ENCODE measurements around the gene RALGPS1.
A peak's percentile ranks its signal among the peaks of the same experiment; 100 is the strongest.

The RALGPS1 gene

DNA sequence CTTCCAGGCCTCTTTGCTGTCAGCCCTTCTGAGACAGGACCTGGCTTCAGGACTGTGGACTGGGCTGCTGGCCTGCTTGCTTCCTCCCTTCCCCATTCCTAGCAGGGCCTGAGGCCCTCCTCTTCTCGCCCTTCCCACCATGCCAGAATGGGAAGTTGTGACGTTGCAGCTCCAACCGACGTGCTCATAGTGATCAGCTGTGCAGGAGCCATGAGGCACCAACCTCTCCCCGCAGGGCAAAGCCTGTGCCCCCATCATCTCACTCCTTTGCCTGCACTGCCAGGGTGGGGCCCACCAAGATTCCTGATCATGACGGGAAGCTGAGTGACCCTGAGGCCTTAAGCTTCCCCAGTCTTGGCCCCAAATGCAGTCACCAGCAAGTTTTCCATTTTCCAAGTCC, 304.9 kb downstream of the RALGPS1 start:
- no peak for DNase-seq (ENCODE audit: low read depth in 1 of 2, low spot score in 1 of 2)

- no peak for DNase-seq (ENCODE audit: low read depth in 1 of 2, low spot score in 1 of 2)
Measured at GRCh38 chr9:127221695-127222094, 307.1 kb downstream of the RALGPS1 start.

- no peak for DNase-seq (ENCODE audit: low read depth in 1 of 2, low spot score in 1 of 2)
Measured at GRCh38 chr9:127222388-127223095, 308.0 kb downstream of the RALGPS1 start.

GRCh38 chr9:127223266-127223665, 308.7 kb downstream of the RALGPS1 start:
- DNase-seq (ENCODE audit: low read depth in 1 of 2, low spot score in 1 of 2): no peak

DNA sequence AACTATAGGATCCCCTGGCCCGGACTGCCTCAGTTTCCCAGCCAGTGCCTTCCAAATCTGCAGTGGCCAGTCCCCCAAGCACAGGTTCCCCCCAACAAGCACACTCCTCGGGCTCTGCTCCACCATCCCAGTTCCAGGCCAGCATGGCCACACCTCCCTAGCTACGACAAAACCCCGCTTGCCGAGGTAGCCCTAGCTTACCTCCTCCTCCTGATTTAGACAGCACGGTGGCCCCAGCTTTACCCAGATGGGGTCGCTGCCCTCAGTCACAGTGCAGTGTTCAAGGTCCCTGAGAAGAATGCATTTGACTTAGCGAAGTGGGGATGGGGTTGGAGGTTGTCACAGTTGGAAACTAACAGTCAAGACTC, 309.2 kb downstream of the RALGPS1 start:
- no peak for DNase-seq (ENCODE audit: low read depth in 1 of 2, low spot score in 1 of 2)

DNA sequence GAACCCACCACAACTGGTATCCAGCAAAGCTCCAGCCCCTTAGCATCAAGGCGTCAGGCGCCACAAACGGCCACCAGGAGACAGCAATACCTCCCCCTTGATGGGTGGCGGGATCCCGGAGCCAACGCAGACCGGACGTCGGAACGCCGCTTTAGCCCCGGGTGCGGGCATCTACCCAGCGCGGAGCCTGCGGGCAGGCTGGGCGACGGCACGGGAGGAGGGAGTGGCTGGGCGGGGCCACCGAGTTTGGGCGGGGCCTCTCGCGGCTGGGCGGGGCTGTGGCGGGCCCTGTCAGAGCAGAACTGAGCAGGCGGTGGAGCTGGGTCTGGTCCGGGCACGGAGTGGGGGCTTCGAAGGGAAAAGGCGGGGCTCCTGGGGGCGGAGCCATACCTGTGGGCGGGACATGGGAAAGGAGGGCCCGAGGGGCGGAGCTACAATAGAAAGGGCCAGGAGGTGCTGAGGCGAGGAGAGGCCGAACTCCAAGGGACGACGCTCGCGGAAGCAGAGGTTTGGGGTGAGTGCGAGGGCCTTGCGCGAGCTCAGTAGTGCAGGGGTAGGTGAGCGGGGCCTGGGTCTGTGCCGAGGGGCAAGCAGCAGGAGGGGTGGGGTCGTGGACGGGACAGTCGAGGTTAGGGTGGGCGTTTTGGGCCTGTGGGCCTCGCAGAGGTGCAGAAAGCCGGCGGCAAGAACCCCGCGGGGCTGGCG, 309.7 kb downstream of the RALGPS1 start:
- peak; percentile 75 to 79 for DNase-seq (ENCODE audit: low read depth in 1 of 2, low spot score in 1 of 2)

GRCh38 chr9:127224883-127225739, 310.5 kb downstream of the RALGPS1 start:
- DNase-seq (ENCODE audit: low read depth in 1 of 2, low spot score in 1 of 2): peak; percentile 81 to 86

DNA sequence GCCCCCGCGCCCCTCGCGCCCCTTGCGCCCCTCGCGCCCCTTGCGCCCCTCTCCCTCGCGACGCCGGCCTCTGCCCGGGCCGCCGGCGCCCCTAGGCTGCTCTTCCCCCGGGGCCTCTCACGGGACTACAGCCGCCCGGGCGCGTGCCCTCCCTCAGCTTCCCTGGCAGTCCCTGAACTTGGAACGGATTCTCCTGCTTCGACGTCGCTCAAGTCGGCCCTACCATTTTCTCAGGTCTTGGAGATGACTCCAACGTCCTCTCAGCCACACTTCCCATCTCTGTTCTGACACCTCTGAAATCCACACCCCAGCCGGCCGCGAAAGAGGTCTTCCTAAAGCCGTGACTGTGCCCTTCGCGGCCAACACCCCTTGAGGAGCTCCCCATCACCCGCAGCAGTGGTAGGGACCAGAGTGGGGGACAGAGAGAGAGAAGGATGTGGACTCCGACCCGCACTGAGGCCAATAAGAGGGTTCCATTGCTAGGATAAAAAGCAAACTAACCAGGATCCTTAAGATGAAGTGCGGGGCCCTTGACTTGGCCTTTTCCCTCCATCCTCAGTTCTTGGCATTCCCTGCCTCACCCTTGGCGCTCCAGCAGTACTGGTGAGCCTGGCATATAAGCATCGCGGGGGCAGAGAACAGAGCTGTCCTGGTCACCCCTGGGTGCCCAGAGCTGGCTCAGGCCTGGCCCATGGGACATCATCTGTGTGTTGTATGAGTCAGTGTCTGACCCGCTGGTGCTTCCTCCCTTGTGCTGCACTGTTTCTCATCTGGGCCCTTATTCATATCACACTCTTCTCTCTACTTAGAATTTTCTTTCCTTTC, 311.4 kb downstream of the RALGPS1 start:
- DNase-seq (ENCODE audit: low read depth in 1 of 2, low spot score in 1 of 2): no peak

DNA sequence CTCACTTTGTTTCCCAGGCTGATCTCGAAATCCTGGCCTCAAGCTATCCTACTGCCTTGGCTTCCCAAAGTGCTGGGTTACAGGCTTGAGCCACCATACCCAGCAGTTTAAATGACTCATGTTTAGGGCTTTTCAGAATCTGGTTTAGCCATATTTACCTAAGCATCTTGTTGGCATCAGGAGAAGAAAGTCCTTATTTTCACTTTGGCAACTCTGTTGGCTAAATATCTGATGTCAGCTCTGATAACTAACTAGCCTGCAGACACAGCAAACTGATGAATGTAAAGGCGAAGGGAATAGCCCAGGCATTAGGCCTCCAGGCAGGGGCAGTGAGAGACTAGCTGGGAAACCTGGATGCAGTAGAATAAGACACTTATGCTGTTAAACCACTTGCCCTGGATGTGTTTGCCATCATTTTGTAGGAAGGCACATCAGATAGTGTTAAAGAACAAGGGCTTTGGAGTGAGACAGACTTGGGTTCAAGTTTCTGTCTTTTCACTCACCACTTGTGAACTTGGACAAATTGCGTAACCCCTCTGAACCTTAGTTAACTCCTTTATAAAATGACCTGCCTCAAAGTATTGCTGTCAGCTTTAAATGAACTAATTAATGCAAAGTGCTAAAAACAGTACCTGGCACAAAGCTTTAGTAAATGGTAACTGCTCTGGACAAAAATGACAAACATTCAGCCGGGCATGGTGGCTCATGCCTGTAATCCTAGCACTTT, 315.3 kb downstream of the RALGPS1 start:
- DNase-seq (ENCODE audit: low read depth in 1 of 2, low spot score in 1 of 2): no peak

GRCh38 chr9:127231666-127232065, 317.1 kb downstream of the RALGPS1 start:
- DNase-seq (ENCODE audit: low read depth in 1 of 2, low spot score in 1 of 2): no peak

DNA sequence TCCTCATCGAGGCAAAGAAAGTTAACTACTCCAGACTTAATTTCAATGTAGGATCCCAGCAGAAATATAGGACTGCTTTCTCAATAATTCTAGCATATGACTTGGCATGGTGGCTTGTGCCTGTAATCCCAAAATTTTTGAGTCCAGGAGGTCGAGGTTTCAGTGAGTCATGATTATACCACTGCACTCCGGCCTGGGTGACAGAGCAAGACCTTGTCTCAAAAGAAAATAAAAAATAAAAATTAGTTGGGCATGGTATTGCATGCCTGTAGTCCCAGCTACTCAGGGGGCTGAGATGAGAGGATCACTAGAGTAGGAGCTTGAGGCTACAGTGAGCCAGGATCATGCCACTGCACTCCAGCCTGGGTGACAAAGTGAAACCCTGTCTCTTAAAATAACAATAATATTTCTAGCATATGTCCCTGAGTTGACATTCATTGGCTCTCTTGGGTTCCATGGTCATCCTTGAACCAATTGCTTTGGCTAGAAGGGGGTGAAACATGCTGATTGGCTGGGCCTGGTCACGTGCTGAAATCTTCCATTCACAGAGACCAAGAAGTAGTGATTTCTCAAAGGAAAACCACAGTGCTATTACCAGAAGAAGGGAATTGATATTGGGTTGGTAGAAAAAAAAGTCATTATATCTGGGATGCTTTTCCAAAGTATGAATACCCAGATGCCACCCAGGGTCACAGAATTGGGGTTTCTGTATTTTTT, 318.4 kb downstream of the RALGPS1 start:
- no peak for DNase-seq (ENCODE audit: low read depth in 1 of 2, low spot score in 1 of 2)

DNA sequence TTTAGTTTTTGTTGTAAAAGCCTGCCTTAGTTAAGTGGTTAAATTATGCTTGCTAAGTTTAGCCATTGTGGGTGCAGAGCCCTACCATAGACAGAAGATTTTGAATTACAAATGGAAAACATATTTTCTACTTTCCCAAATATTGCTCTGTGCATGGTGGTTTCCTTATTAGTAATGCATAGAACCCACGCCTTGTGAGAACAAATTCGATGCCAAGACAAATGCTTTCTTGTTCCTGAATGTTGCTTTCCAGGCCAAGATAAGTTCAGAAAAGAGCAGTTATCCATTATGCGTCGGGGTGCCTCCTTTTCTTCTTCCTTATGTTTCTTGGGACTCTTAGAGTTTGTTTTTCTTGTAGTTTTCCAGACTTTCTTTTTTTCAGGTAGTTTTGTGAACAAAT, 319.0 kb downstream of the RALGPS1 start:
- no peak for DNase-seq (ENCODE audit: low read depth in 1 of 2, low spot score in 1 of 2)

DNA sequence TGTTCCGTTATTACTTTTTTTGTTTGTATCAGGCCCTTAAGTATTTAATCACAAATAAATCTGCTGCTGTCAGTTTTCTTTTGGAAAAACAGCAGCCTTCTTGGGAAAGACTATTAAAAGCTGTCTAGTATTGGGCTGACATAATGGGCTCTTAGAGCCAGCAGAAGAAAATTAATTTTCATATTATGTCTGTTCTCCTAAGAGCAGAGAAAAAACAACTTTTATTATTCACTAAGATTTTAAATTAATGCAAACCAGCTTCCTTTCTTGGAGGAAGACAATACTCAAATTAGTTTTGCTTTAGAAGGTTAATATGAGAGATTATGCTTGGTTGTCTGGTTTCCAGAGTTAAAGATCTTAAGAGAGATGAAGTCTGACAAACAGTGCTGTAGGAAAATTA, 319.4 kb downstream of the RALGPS1 start:
- DNase-seq (ENCODE audit: low read depth in 1 of 2, low spot score in 1 of 2): no peak

- DNase-seq (ENCODE audit: low read depth in 1 of 2, low spot score in 1 of 2): no peak
Measured at GRCh38 chr9:127237801-127238200, 323.2 kb downstream of the RALGPS1 start.

- no peak for DNase-seq (ENCODE audit: low read depth in 1 of 2, low spot score in 1 of 2)
Measured at GRCh38 chr9:127241354-127241753, 326.8 kb downstream of the RALGPS1 start.

GRCh38 chr9:127244609-127245601, 330.3 kb downstream of the RALGPS1 start:
- peak; percentile 86 to 95 for DNase-seq (ENCODE audit: low read depth in 1 of 2, low spot score in 1 of 2)

DNA sequence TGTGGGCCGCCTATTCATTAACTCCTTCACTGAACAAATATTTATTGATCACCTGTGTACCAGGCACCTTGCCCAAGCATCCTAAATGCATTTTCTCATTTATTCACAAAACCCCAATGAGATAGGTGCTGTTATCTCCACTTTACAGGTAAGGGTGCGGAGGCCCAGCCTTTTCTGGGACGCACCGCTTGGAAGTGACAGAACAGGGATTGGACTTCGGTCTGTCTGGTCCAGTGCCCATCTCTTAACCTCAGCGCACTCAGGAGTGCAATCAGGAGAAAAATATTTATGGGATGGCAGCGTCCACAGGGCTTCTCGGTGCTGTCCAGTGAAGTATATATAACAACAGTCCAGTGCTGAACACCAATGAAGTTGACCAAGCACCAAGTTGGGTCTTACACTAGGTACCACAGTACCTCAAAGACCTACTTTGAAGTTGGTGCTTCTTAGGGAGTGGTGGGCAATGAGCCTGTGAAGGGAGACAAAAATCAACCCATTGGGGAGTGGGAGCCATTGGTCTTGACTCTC, 331.1 kb downstream of the RALGPS1 start:
- no peak for DNase-seq (ENCODE audit: low read depth in 1 of 2, low spot score in 1 of 2)

DNA sequence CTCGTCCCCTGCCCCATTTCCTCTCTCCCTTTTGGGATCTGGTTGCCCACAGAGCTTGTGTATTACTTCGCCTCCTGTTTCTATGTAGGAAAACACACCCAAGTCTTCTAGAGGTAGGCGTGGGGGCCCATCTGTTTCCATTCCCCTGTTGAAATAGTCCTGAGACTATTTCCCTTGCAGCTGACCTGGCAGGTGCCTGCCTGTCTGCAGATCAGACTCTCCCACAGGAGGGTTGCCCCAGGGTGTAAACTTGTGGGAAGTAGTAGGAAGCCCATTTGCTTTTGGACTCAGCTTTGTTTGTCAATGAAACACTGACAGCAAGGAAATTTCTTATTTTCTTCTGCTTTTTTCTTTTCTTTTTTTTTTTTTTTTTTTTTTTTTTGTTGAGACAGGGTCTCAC, 333.7 kb downstream of the RALGPS1 start:
- DNase-seq (ENCODE audit: low read depth in 1 of 2, low spot score in 1 of 2): no peak
